ENCODE data around the gene CSNK1A1L.

Gene CSNK1A1L

DNA sequence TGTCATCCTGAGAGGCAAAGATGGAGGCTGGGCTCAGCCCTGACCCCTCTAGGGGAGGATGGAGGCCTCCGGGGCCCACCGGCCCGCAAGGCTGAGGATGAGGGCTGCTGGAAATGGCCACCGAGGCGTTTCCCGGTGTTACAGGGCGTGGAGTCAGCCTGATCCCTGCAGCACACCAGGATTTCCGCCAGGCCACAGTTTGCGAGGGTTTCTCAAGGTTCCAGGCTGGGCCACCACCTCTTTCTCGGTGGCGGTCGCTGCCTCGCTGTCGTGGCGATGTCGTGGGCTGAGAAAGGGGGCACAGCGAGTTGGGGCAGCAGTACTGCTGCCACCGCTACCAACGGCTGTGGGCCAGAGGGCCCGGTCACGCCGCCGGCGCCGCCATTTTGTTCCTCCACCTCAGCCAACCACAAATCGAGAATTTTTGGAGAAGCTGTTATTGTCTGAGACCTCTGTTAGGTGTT is at the start of gene CSNK1A1L:
Gene CSNK1A1L, minus strand, starts transcription at position 414 of the 464 bp plus-strand sequence. Its CDS starts 408 bp downstream, at position 6.
- DNase-seq, result no peak

DNA sequence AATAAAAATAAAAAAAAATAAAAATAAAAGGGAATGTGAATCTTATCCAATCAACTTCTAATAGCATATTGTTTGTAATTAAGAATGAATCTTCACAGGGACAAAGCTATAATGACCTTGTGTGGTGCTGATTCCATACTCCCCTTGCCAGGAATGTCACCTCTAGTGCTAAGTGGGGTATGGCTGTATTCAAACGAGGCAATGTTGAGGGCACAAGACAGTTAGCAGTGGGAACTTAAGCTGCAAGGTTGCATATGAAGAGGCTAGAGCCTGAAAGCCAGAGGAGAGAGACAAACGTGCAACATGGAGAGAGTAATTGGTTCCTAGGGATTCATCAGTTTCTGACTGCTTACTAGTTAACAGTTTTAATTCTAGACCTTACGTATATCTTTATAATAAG is 43.9 kb upstream of the CSNK1A1L start:
- DNase-seq, result no peak

DNA sequence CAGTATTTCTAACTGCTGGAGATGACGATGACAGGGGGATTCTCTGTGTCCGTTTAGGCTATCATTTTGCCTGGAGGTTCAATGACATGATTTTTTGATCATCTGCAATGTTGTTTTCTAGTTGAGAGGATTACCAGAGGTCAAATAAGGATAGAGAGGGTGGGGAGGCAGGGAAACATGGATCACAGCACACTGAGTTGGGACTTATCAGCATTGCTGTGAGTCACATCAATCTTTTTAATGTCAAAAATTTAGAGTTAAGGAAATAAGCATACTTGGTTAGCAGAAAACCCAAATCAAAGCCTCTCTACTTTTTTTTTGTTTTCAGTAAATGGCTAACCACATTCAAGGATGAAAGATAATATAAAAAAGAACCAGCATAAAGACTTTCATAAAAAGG is 43.0 kb upstream of the CSNK1A1L start:
- DNase-seq, result no peak

DNA sequence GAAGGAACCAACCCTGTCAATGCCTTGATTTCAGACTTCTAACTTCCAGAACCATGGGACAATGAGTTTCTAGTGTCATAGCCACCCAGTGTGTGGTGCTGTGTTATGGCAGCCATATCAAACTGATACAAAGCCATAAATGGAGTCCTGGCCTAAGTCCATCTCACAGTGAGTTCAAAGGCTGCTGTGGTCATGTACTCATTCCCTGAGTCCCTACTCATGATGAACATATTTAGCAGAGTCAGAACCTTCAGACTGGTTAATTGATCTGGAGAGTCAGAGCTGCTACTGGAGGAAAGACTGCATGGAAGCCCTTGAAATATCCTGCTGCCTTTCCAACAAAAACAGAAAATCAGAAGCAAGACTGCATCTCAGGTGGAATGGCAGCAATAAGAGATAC is 39.2 kb upstream of the CSNK1A1L start:
- DNase-seq, result no peak

DNA sequence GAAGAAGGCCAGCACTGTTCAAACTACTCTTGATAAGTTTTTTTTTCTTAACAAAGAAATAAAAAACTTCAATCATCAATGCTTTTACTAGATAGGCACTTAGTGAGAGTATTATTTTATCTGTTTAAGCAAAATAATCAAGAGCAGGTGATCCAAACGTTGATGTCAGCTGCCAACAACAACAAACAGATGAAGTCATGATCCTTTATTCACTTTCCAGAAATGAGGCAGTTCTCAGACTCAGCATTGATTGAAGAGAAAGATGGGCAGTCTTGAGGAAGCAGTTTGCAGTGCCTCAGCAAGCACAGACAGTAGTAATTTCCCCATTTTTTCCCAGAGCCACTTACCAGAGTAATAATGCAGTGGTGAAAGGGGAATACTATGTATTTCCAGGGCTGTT is 38.4 kb upstream of the CSNK1A1L start:
- DNase-seq, result no peak

DNA sequence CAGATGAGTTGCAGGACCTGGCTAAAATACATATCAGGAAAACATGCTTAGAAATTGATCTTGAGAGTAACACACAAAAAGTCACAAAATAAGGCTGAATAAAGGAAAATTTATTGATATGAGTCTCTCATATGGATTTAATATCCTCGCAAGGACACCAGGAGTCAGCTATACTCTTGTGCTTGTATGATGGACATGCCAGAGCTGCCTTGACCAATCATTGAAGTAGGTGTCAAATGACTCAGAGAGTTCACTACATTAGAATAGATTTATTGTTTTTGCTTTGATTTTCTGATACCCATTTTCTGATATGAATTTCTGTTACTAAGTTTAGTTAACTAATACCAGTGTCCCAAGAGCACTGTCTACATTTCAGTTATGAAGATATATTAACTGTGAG is 37.4 kb upstream of the CSNK1A1L start:
- DNase-seq, result no peak

DNA sequence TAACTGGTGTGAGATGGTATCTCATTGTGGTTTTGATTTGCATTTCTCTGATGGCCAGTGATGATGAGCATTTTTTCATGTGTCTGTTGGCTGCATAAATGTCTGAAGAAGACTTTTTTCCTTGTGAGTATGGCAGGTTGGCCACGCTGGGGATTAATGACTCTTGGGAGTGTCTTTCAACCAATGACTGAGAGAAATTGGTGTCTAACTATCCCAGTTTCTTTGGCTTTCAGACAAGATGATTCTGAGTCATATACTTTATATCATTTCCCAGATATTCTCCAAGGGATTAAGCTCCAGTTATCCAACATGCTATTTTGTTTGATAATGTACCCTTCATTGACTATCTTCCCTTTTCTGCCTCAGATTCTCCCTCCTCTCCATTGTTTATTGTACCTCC is 35.5 kb upstream of the CSNK1A1L start:
- DNase-seq, result no peak

DNA sequence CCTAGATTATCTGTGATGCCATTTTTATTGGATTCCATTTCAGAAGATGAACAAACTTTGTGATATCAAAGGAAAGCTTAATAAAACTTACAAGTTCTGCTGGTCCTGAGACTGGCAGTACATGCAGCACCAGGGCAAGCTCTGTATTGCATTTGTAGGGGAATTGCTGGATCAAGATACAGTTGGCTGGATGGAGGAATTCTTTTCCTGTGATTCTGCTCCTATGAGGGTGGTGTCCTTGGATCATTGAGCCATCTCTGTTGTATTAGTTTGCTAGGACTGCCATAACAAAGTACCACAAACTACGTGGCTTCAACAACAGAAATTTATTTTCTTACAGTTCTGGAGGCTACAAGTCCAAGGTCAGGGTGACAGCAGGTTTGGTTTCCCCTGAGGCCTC is 33.9 kb upstream of the CSNK1A1L start:
- no peak for DNase-seq

DNA sequence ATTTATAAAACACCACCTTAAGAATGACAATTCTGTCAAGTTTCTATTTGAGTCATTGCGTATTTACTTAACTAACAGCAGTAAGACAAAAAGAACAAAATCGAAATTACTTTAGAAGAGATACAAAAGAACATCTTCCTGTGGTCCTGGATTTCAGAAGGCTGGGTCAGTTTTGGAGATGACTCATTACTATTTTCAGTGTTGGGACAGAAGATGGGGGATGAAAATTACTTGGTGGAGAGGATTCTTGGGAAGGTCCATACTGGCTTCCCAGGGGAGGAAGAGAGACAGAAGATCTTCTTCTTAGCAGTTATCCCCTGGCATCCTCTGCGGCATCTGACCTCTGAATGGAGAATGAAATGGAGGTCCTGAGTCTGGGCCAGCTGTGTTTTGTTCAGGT is 33.5 kb upstream of the CSNK1A1L start:
- DNase-seq, result no peak

DNA sequence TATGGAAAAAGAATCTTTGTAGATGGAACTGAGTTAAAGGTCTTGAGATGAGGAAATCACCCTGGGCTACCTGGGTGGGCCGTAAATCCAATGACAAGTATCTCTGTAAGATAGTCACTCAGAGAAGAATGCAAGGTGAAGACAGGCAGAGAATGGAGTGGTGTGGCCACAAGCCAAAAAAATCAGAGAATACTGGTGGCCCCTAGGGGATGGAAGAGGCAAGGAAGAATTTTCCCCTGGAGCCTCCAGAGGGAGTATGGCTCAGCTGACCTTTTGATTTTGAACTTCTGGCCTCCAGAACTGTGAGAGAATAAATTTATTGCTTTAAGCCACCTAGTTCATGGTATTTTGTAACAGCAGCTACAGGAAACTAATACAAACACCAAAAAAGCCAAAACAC is 32.7 kb upstream of the CSNK1A1L start:
- DNase-seq, result no peak

DNA sequence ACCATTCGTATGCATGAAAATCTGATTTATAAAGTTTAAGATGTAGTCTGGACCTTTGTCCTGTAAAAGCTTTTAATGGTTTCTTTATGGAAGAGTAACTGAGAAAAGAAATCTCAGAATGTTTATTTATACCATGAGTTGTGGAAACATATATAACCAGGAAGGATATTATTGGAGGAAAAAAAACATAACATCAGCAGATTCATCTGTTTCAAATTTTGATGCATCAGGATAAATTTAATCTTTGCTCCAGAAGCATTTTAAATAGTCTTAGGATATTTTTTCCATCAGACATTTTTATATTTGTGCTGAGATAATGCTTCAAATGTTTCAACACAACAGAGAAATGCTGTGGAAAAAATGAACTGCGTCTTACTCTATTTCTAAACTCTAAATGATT is 31.2 kb upstream of the CSNK1A1L start:
- no peak for DNase-seq

DNA sequence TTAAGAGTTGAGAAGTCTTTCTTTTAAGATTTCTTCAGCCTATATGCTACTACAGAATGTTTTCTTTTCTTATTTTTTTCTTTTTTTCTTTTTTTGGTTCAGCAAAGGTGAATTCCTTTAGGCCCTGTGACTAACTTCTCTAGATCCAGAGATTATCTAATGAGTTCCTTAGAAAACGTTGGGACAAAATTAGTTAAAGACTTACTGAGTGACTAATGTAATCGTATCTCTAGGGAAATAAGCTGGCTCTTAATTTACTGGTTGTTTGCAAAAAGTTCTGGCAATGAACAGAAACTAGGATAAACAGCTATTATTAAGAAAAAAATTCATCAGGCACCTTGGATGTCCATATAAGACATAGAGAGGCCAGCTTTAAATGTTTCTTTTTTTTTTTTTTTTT is 30.7 kb upstream of the CSNK1A1L start:
- DNase-seq, result no peak

DNA sequence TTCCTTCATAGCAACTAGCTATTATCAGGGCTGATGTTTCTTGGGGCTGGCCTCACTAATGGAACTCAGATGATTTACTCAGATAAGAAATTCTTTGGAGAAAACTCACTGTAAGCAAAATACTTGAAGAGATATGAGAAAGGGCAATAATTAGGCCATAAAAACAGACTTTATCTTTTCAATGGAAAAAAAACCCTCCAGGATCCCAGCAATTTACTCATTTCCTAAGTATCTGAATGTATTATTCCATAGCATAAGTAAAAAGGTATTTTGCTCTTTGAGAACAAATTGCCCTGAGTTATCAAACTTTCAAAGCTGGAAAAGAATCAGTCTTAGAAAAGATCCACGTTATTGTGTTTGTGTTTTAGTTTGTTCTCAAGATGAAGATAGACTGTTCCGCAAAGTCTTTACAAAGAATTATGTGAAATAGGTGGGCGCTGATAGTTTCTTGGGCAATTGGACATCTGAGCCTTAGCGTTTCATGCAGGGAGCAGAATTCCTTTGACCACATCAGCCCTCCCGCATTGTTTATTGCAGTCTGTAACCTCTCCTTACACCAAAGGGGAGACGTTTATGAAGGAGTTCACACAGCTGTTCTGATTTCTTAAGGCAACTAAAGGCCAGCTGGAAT is 29.1 kb upstream of the CSNK1A1L start:
- no peak for DNase-seq

DNA sequence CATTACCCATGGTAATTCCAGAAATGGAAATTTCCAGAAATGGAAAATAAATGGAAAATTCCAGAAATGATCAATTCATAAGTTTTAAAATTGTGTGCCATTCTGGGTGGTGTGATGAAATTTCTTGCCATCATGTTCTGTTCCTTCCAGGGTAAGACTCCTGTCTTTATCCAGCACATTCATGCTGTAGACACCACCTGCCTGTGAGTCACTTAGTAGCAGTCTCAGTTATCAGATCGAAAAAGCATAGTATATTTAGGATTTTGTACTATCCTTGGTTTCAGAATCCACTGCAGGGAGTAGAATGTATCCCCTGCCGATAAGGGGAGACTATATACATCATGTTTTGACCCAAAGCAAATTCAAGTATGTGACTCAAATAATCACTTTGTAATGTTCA is 26.7 kb upstream of the CSNK1A1L start:
- DNase-seq, result no peak

DNA sequence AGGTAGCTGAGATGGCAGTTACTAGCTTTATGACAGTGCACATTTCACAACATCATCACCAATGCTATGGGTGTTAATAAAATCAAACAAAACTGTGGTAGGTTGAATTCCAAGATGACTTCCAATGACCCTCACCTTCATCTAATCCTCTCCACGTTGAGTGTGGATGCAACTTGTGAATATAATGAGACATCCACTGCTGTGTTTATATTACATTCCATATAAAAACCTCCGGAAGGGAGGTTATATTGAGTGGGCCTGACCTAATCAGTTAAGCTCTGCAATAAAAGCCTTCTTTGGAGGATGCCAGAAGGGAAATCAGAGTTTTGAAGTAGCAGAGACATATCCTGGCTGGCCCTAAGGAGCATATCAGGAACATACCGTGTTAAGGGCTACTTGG is 25.6 kb upstream of the CSNK1A1L start:
- no peak for DNase-seq

DNA sequence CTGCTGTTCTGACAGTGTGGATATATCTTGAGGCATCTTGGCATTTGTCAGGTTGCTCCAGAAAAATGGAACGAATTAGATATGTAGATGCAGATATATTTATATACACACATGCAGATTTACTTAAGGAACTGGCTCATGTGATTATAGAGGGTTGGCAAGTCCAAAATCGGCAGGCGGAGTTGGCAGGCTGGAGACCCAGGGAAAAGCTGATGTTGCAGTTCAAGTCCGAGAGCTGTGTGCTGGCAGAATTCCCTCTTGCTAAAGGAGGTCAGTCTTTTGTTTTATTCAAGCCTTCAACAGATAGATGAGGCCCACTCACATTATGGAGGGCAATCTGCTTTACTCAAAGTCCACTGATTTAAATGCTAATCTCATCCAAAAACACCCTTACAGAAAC is 24.4 kb upstream of the CSNK1A1L start:
- no peak for DNase-seq

DNA sequence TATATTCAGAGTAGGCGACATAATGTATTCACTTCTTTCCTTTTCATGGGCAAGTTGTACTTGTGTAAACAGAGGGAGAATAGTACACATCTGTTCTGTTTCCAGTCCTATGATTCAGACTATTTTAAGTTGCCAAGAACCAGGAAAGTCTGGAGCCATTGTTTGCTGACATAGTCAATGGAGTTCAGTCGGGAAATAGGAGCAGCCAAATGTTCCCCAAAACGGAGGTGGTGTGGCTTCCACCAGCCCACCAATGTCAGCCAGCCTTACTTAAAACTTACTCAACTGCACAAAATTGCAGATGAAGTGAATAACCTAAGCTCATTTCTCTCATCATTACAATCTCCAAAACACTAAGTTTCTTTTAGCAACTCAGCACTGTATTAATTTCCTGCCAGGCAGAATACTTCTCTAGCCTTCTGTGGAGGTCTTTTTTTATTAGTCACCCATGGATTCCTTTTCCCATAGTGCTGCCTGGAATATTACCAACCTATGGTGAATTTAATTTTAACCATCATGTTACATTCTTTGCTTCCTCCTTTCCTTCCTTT is 22.3 kb upstream of the CSNK1A1L start:
- DNase-seq, result no peak

DNA sequence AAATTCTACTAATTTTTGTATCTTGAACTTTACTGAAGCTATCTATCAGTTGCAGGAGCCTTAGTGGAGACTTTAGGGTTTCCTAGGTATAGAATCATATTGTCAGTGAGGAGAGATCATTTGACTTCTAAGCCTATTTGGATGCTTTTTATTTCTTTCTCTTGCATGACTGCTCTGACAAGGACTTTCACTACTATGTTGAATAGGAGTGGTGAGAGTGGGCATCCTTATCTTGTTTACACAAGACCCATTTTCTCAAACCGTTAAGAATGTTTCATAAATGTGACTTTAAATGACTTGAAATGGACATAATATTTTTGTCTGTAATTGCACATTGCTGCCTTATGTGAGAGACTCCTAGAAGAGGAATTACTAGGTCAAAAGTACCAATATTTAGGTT is 17.9 kb upstream of the CSNK1A1L start:
- DNase-seq, result no peak

DNA sequence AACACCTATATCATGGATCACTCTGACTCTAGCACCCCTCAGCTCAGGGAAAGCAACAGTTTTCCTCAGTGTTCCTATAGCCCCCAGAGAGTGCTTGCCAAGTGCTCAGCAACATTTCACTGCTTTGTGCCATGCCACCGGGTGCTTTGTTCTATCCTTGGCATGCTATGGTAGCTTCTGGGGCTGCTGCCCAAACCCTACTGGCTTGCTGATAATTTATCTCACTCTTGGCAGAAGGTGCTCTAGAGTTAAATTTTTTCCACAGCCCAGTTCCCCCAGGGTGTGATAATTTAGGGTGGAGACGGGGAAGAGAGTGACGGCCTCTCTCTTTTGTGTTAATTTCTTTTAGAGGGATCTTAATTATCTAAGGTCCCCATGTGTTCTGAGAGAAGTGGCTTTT is 12.6 kb upstream of the CSNK1A1L start:
- no peak for DNase-seq

DNA sequence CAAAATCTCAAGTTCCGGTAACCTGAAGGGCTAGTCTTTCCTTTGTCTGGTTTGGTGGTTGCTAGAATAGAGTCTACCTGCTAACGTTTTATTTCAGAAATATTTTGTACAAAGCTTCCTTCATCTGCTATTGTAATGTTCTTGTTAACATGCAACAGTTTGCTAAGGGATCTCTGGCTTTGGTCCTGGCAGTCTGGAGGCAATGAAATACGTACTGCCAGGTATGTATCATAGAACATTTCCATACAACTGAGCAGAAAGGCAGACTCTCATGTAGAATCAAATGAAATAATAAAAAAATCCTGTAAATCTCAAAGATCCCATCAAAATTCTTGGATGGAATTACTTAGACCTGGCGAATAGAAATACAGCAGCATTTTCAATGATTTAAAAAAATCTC is 8.8 kb upstream of the CSNK1A1L start:
- DNase-seq, result no peak

DNA sequence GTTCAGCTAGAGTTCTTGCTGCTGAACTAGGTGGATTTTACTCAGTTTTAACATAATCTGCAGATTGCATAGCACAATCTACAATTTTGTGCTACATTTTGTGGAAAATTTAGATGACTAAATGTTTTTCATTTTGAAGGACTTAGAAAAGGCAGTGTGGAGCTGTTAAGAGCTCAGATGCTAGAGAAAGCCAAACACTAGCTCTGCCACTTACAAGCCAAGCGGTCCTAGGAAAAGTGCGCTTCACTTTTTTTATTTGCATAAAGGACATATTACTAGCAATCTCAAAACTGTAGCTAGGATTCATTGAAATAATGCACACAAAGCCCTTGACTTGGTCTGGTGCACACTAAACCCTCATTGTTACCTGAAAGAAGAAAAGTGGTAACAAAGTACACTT is 8.1 kb upstream of the CSNK1A1L start:
- no peak for DNase-seq

DNA sequence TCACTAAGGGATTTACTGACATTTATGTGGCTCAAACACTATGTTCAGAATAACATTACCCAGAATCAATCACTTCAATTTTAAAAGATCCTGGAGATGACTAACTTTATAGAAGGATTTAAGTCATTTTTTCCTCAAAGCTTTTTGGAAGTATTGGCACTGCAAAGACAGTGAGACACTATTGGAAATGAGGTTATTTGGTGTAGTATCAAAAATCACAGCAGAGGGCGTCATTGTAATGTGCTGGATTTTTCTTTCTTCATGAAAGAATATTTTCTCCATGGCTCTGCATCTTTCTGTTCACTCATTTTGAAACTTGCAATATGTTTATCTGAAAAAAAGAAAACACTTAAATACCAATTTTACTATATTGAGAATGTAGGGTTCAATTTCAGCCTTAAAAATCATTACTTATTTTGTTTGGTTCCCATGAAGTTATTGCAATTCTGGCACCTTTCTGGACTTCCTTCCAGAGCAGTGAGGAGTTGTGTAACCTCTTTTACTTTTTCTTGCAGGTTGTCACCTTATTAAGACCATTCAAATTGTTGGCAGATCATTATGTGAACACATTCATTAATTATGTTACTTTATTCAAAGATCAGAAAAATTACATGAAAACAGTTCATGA is 3.7 kb upstream of the CSNK1A1L start:
- DNase-seq, result peak; percentile 16

DNA sequence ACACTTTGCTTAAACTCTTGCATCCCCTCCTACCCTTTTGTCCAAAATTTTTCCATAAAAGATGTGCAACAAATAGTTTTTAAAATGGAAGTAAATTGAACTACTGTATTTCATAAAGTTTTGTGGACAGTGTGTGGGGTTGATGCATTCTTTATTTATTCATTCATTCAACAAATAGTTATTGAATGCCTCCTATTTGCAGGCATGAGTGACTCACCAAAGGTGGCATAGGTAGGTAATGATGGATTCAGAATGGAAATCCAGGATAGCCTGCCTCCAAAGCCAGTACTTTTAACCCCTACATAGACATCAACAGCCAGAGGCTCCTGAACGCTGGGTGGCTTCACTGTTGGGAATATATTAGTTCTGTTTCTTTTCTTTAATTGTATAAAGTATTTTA is 2.4 kb upstream of the CSNK1A1L start:
- DNase-seq, result no peak

DNA sequence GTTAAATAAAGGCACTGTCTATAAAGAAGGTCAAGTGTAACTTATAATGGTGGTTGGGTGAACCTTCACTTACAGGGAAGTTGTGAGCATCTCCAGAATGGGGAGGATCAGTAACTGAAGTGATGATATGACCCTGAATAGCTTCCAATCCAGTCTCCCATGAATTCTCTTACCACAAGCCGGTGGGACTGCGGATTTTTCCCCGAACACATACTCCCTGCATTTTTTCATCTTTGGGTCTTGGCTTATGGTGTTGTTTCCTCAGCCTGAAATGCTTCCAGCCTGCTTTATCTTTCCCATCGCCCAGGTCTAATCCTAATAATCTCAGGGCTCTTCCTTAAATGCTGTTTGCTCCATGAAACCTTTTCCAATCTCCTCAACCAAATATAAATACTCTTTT is 2.0 kb upstream of the CSNK1A1L start:
- DNase-seq, result no peak

DNA sequence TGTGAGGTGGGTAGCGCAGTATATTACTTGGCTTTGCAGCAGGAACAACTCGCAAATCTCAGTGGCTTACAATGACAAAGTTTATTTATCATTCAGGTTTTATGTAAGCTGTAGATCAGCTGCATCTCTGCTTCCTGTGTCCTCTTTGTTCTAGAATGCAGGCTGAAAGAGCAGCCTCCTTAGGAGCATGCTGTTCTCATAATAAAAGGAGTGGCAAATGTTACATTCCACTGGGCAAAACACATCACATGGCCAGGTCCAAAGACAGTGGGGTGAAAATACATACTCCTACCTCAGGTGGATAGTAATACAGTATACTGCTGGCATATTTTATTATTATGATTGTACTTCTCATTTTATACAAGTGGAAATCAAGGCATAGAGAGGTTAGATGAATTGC is 1.2 kb upstream of the CSNK1A1L start:
- DNase-seq, result no peak

Measured in NCI-H146 (cell line).